HCT116 (cell line): Measurements from ENCODE around the gene ADCY10. TPM values are rescaled to one million over a fixed set of nuclear protein-coding genes. Genes with fewer than 3 reads are reported as not detected.

Experiments
- ATAC-seq: fragments of 200-7000 bp; cut with Tn5 transposase; 2 replicates; pipeline ENCODE4 v1.9.1; 2020; ENCODE audit warnings: mild to moderate bottlenecking, moderate library complexity
- BruUV-seq: library from RNA; stranded (reverse); fragments of 400-500 nt; replicated peaks from 2 replicates; lab custom pipeline; 2021; lab: Mats Ljungman, UMichigan
- CTCF ChIA-PET: fragments of 300-600 bp; sonication (Branson Sonifier 250); formaldehyde crosslinking; loops from one replicate; lab custom pipeline; 2021; ENCODE audit warnings: antibody characterized with exemption; lab: Charles Lee
- POLR2A ChIA-PET: fragments of 300-600, 350-600 bp; sonication (Branson Sonifier 250); formaldehyde crosslinking; loops from one replicate; lab custom pipeline; 2021; ENCODE audit warnings: antibody characterized with exemption; lab: Charles Lee
- RAD21 ChIA-PET, 2 experiments: fragments of 300-600 bp; sonication (Branson Sonifier 250); formaldehyde crosslinking; loops; one replicate each; lab custom pipeline; 2023; ENCODE audit warnings: low total read pairs in 2 of 2; ENCODE audit not compliant: uncharacterized antibody in 2 of 2, unreplicated experiment in 2 of 2, low non-redundant PET in 1 of 2; lab: Charles Lee
- DNase-seq: peaks from one replicate; pipeline ENCODE4 v3.0.0-alpha.2; 2010; ENCODE audit warnings: low read depth, low spot score
- H2AFZ ChIP-seq: fragments of 200-600 bp; shearing (Covaris generic), sonication (generic); 2 replicates; pipeline ENCODE4 v1.6.1; 2017; ENCODE audit warnings: low read depth, mixed run types, mixed read lengths, antibody characterized with exemption, low read length; ENCODE audit not compliant: poor library complexity, severe bottlenecking
- H3K27ac ChIP-seq: 2 replicates; pipeline ENCODE4 v1.5.1; 2012; ENCODE audit warnings: low read depth, low read length
- H3K27me3 ChIP-seq: fragments of 200-600 bp; sonication (generic); 2 replicates; pipeline ENCODE4 v1.6.1; 2016; ENCODE audit warnings: mixed run types, low read length, mixed read lengths; ENCODE audit not compliant: insufficient read depth
- H3K36me3 ChIP-seq, 2 experiments: fragments of 200-500 bp in 1 of 2; fragments of 200-600 bp in 1 of 2; sonication (Bioruptor generic) in 1 of 2; sonication (generic) in 1 of 2; 2 replicates each; pipeline versions ENCODE4 v1.5.1 to v1.6.1; 2014 to 2016; ENCODE audit warnings: low read length in 2 of 2, inconsistent platforms in 1 of 2, mixed read lengths in 1 of 2, mixed run types in 1 of 2; ENCODE audit not compliant: insufficient read depth in 2 of 2, control insufficient read depth in 1 of 2
- H3K4me1 ChIP-seq, 2 experiments: fragments of 200-600 bp in 1 of 2; sonication (generic) in 1 of 2; 2 replicates each; pipeline versions ENCODE4 v1.5.1 to v1.6.1; 2012 to 2017; ENCODE audit warnings: low read length in 2 of 2, inconsistent platforms in 1 of 2, mild to moderate bottlenecking in 1 of 2, mixed read lengths in 1 of 2, mixed run types in 1 of 2, moderate library complexity in 1 of 2; ENCODE audit not compliant: insufficient read depth in 2 of 2, control insufficient read depth in 1 of 2
- H3K4me2 ChIP-seq: fragments of 200-600 bp; sonication (generic); 2 replicates; pipeline ENCODE4 v1.6.1; 2017; ENCODE audit warnings: mixed run types, low read length, mixed read lengths
- H3K4me3 ChIP-seq, 2 experiments: fragments of 200-600 bp in 1 of 2; sonication (generic) in 1 of 2; replicated peaks in 1 of 2; 2 replicates each; pipeline ENCODE4 v1.5.1; 2011 to 2016; ENCODE audit warnings: low read length in 2 of 2, control low read depth in 1 of 2, low read depth in 1 of 2, mild to moderate bottlenecking in 1 of 2, mixed read lengths in 1 of 2, mixed run types in 1 of 2
- H3K79me2 ChIP-seq: fragments of 200-600 bp; sonication (generic); 2 replicates; pipeline ENCODE4 v1.6.1; 2017; ENCODE audit warnings: mild to moderate bottlenecking, mixed run types, low read length, moderate library complexity, mixed read lengths; ENCODE audit not compliant: insufficient read depth
- H3K9ac ChIP-seq: fragments of 200-600 bp; sonication (generic); 2 replicates; pipeline ENCODE4 v1.6.1; 2016; ENCODE audit warnings: low read length, mixed read lengths
- H3K9me2 ChIP-seq: fragments of 200-600 bp; sonication (generic), shearing (Covaris generic); 2 replicates; pipeline ENCODE4 v1.6.1; 2017; ENCODE audit warnings: mixed run types, mild to moderate bottlenecking, moderate library complexity; ENCODE audit not compliant: insufficient read depth
- H3K9me3 ChIP-seq, 2 experiments: fragments of 200-500 bp in 1 of 2; fragments of 200-600 bp in 1 of 2; sonication (Bioruptor generic) in 1 of 2; sonication (generic) in 1 of 2; 2 replicates each; pipeline ENCODE4 v1.6.1; 2014 to 2017; ENCODE audit warnings: low read length in 2 of 2, mixed read lengths in 2 of 2, inconsistent platforms in 1 of 2, low read depth in 1 of 2, mild to moderate bottlenecking in 1 of 2, mixed run types in 1 of 2, moderate library complexity in 1 of 2; ENCODE audit not compliant: control insufficient read depth in 1 of 2, insufficient read depth in 1 of 2
- H4K20me1 ChIP-seq: fragments of 200-600 bp; sonication (generic), shearing (Covaris generic); 2 replicates; pipeline ENCODE4 v1.6.1; 2017; ENCODE audit warnings: mixed run types, mild to moderate bottlenecking, moderate library complexity; ENCODE audit not compliant: insufficient read depth
- CBX3 ChIP-seq: IDR thresholded peaks from 2 replicates; pipeline ENCODE4 v1.6.1; 2012; ENCODE audit warnings: low read depth
- CEBPB ChIP-seq: IDR thresholded peaks from 2 replicates; pipeline ENCODE4 v1.6.1; 2012; ENCODE audit warnings: low read depth
- EGR1 ChIP-seq: IDR thresholded peaks from 2 replicates; pipeline ENCODE4 v1.6.1; 2012; ENCODE audit warnings: low read depth
- ELF1 ChIP-seq: IDR thresholded peaks from 2 replicates; pipeline ENCODE4 v1.6.1; 2012; ENCODE audit warnings: low read depth, borderline replicate concordance
- EZH2phosphoT487 ChIP-seq: fragments of 200-600 bp; IDR thresholded peaks from 2 replicates; pipeline ENCODE4 v1.6.1; 2018; ENCODE audit warnings: antibody characterized with exemption, borderline replicate concordance
- POLR2AphosphoS5 ChIP-seq: IDR thresholded peaks from 2 replicates; pipeline ENCODE4 v1.6.1; 2011; ENCODE audit warnings: mild to moderate bottlenecking, low read depth, low read length, moderate library complexity
- SIN3A ChIP-seq: IDR thresholded peaks from 2 replicates; pipeline ENCODE4 v1.6.1; 2012; ENCODE audit warnings: low read depth
- SP1 ChIP-seq: IDR thresholded peaks from 2 replicates; pipeline ENCODE4 v1.6.1; 2012; ENCODE audit warnings: low read depth
- SRF ChIP-seq: IDR thresholded peaks from 2 replicates; pipeline ENCODE4 v1.6.1; 2012; ENCODE audit warnings: low read depth
- YY1 ChIP-seq: IDR thresholded peaks from 2 replicates; pipeline ENCODE4 v1.6.1; 2011; ENCODE audit warnings: low read length, low read depth, moderate library complexity, mild to moderate bottlenecking; ENCODE audit not compliant: insufficient replicate concordance; ENCODE audit errors: extremely low read depth
- ZFX ChIP-seq: fragments of 450-650 bp; IDR thresholded peaks from 2 replicates; pipeline ENCODE4 v1.6.1; 2017
- ZNF274 ChIP-seq: fragments of 200-500 bp; sonication (Bioruptor generic); IDR thresholded peaks from 2 replicates; pipeline ENCODE4 v1.6.1; 2014; ENCODE audit warnings: mild to moderate bottlenecking, low read depth, low read length, inconsistent platforms
- intact Hi-C: fragments of 100-400 bp; cut with micrococcal nuclease; formaldehyde crosslinking; loops from 2 replicates; pipeline ENCODE4 v1.10.0; 2022
- total RNA-seq: library from RNA; stranded (reverse); gene quantifications from one replicate; pipeline ENCODE4 v1.2.1, GENCODE V29; 2021; ENCODE audit not compliant: unreplicated experiment
- TF ChIP-seq, protein P1 (sequence below): IDR thresholded peaks from 2 replicates; pipeline ENCODE4 v1.6.1; 2012
- TF ChIP-seq, protein P2 (sequence below): IDR thresholded peaks from 2 replicates; pipeline ENCODE4 v1.6.1; 2011; ENCODE audit warnings: mild to moderate bottlenecking, low read length, moderate library complexity; ENCODE audit not compliant: insufficient replicate concordance; ENCODE audit errors: extremely low read depth
- TF ChIP-seq, protein P3 (sequence below): IDR thresholded peaks from 2 replicates; pipeline ENCODE4 v1.6.1; 2012
- TF ChIP-seq, protein P4 (sequence below), 3 experiments: fragments of 200-600 bp in 1 of 3; sonication (generic) in 1 of 3; IDR thresholded peaks in 2 of 3; conservative IDR thresholded peaks in 1 of 3; 2 replicates each; pipeline ENCODE4 v1.5.1; 2012 to 2017; ENCODE audit warnings: low read depth in 2 of 3, low read length in 2 of 3, antibody characterized with exemption in 1 of 3, borderline replicate concordance in 1 of 3, control low read depth in 1 of 3, mild to moderate bottlenecking in 1 of 3, mixed read lengths in 1 of 3, mixed run types in 1 of 3, moderate library complexity in 1 of 3; ENCODE audit not compliant: insufficient read depth in 1 of 3

Gene ADCY10
- total RNA-seq, 1 experiment from 2014 or later, result 0.30 TPM

DNA sequence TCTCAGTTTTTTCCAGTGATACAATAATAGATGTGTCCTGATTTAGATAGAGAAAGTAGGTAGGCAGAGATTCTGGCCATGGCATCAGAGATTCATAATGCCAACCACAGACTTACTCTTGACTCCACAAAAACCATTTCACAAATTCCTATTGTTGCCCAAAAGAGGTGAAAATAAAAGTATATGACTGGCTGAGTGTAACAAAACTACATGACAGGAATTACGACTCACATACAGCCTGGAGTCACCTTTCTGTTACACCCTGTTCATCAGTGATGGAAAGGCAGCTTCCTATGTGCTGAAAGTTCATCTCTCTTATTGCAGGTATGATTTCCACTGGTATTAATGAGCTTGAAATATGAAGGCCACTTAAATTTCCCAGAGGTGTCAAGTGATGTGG is 119.9 kb downstream of the ADCY10 start:
- ChIA-PET RAD21 (no interaction called here), CTCF (no interaction called here), POLR2A (no interaction called here)
- peaks cover 3 to 10% of the 10 kb centered on the region in 2 experiments; a peak in 1 of 4 replicates for H3K36me3 ChIP-seq
- H3K4me3 ChIP-seq, result no peak overlapping the region
- peaks cover 0 to 11% of the 10 kb centered on the region in 2 experiments; a peak in 1 of 4 replicates for H3K4me1 ChIP-seq
- H3K79me2 ChIP-seq, result no peaks in the 10 kb centered on the region
- no peaks in the 10 kb centered on the region for H3K9me2 ChIP-seq
- H3K9me3 ChIP-seq, result no peaks in the 10 kb centered on the region
- H3K27me3 ChIP-seq, result no peaks in the 10 kb centered on the region
- ATAC-seq (no peak), DNase-seq (no peak)
- H2AFZ ChIP-seq, result no peak overlapping the region
- H3K9ac ChIP-seq, result no peak overlapping the region
- no peak overlapping the region for H3K4me2 ChIP-seq
- TF ChIP-seq, protein P1, sequence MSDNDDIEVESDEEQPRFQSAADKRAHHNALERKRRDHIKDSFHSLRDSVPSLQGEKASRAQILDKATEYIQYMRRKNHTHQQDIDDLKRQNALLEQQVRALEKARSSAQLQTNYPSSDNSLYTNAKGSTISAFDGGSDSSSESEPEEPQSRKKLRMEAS, result no peak
- TF ChIP-seq CEBPB, result no peak
- TF ChIP-seq, protein P2, sequence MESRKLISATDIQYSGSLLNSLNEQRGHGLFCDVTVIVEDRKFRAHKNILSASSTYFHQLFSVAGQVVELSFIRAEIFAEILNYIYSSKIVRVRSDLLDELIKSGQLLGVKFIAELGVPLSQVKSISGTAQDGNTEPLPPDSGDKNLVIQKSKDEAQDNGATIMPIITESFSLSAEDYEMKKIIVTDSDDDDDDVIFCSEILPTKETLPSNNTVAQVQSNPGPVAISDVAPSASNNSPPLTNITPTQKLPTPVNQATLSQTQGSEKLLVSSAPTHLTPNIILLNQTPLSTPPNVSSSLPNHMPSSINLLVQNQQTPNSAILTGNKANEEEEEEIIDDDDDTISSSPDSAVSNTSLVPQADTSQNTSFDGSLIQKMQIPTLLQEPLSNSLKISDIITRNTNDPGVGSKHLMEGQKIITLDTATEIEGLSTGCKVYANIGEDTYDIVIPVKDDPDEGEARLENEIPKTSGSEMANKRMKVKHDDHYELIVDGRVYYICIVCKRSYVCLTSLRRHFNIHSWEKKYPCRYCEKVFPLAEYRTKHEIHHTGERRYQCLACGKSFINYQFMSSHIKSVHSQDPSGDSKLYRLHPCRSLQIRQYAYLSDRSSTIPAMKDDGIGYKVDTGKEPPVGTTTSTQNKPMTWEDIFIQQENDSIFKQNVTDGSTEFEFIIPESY, result no peak
- intact Hi-C loops, result no loop called here
- H4K20me1 ChIP-seq, result no peaks in the 10 kb centered on the region
- BruUV-seq, result no TSS peak
- H3K27ac ChIP-seq, result no peak overlapping the region

DNA sequence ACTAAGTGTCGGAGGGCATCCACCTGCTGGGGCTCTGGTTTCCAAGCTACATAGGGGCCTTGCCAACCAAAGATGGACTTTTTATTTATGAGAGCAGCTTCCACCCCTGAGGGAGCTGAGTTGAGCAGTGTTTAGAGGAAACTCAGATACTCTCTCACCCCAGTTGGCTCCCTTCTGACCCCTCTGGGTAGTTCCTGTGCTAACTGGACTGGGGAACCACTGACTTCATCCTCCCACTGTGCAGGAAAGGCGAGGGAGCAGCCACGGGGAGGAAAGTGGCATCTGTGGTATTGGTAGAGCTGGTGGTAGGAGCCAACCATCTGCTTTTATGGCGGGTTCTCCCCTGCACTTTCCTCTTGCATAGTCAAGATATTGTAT is 121.8 kb downstream of the ADCY10 start:
- Histone ChIP-seq H3K4me1 (peaks cover 0 to 11% of the 10 kb centered on the region in 2 experiments; a peak in 1 of 4 replicates), H3K79me2 (no peaks in the 10 kb centered on the region), H3K27ac (no peak overlapping the region), H3K4me3 (no peak overlapping the region), H3K36me3 (peaks cover 3 to 21% of the 10 kb centered on the region in 2 experiments; a peak in 2 of 4 replicates), H2AFZ (no peak overlapping the region), H3K9me2 (no peaks in the 10 kb centered on the region), H4K20me1 (no peaks in the 10 kb centered on the region), H3K4me2 (no peak overlapping the region), H3K27me3 (no peaks in the 10 kb centered on the region), H3K9me3 (no peaks in the 10 kb centered on the region), H3K9ac (no peak overlapping the region)
- ATAC-seq (no peak), DNase-seq (no peak)
- intact Hi-C loops, result no loop called here
- ChIA-PET RAD21 (no interaction called here), CTCF (no interaction called here), POLR2A (no interaction called here)
- BruUV-seq, result no TSS peak
- TF ChIP-seq YY1 (no peak), SIN3A (no peak), EZH2phosphoT487 (no peak), ELF1 (no peak), SRF (no peak), EGR1 (no peak), POLR2AphosphoS5 (no peak), CBX3 (no peak), ZNF274 (no peak), ZFX (no peak), SP1 (no peak)
- TF ChIP-seq, protein P3, sequence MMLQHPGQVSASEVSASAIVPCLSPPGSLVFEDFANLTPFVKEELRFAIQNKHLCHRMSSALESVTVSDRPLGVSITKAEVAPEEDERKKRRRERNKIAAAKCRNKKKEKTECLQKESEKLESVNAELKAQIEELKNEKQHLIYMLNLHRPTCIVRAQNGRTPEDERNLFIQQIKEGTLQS, result no peak
- TF ChIP-seq, protein P4, sequence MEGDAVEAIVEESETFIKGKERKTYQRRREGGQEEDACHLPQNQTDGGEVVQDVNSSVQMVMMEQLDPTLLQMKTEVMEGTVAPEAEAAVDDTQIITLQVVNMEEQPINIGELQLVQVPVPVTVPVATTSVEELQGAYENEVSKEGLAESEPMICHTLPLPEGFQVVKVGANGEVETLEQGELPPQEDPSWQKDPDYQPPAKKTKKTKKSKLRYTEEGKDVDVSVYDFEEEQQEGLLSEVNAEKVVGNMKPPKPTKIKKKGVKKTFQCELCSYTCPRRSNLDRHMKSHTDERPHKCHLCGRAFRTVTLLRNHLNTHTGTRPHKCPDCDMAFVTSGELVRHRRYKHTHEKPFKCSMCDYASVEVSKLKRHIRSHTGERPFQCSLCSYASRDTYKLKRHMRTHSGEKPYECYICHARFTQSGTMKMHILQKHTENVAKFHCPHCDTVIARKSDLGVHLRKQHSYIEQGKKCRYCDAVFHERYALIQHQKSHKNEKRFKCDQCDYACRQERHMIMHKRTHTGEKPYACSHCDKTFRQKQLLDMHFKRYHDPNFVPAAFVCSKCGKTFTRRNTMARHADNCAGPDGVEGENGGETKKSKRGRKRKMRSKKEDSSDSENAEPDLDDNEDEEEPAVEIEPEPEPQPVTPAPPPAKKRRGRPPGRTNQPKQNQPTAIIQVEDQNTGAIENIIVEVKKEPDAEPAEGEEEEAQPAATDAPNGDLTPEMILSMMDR (IDR thresholded peaks at IDR 0.05 in 2 of 3, conservative IDR thresholded peaks at IDR 0.05 in 1 of 3; ENCODE audit: borderline replicate concordance in 1 of 3, insufficient read depth in 1 of 3, low read depth in 2 of 3, low read length in 2 of 3), result no peak
